NCI-H1930 (cell line): ENCODE measurements around the gene TMEM231.
"Not testable (repeated sequence)": the region's sequence is repeated elsewhere in the genome, so short reads cannot be mapped to it uniquely, and the experiment has no call there.

ENCODE experiments used
- DNase-seq, 2 experiments: peaks; one replicate each; lab custom pipeline; 2025; lab: John Stamatoyannopoulos, UW

Gene TMEM231

GRCh38 chr16:75566758-75567255, 10.8 kb upstream of the TMEM231 start:
- DNase-seq, result no peak

- DNase-seq, result peak; percentile 31 to 77
Measured at GRCh38 chr16:75566040-75566757, 10.1 kb upstream of the TMEM231 start, which contains the start of gene GABARAPL2. Gene GABARAPL2 (plus strand): TSS chr16:75566379. CDS start chr16:75566487, 108 bp downstream.

- no peak for DNase-seq
Measured at GRCh38 chr16:75565640-75566039, 9.6 kb upstream of the TMEM231 start.

GRCh38 chr16:75559564-75560372, 3.7 kb upstream of the TMEM231 start:
- DNase-seq, result no peak

GRCh38 chr16:75558846-75559401, 2.9 kb upstream of the TMEM231 start:
- DNase-seq, result no peak

- no peak for DNase-seq
Measured at GRCh38 chr16:75556431-75556950, 439 bp upstream of the TMEM231 start.

DNA sequence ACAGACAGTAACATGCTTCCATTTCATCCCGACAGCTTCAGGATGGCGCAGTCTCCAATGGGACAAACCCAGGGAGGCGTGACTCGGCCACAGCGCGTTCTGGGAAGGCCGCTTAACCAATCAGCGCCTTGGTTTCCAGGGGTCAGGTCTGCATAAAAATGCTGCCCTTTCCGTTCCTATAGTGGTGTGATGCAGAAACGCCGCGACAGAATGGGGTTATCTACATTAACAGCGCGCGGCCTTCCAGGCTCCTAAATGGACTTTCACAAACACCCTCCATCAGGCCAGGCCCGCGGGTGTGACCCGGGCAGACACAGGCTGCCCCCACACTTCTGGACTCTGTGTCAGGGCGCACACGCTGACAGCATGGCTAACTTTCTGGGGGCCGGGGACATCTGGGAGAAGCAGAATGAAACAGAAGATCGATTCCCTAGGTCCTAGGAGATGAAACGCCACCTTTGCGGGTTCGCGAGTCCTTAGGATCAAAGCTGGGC, 792 bp downstream of the TMEM231 start:
- DNase-seq, result peak; percentile 66 to 73

- no peak for DNase-seq
Measured at GRCh38 chr16:75552951-75553350, 3.1 kb downstream of the TMEM231 start.

DNA sequence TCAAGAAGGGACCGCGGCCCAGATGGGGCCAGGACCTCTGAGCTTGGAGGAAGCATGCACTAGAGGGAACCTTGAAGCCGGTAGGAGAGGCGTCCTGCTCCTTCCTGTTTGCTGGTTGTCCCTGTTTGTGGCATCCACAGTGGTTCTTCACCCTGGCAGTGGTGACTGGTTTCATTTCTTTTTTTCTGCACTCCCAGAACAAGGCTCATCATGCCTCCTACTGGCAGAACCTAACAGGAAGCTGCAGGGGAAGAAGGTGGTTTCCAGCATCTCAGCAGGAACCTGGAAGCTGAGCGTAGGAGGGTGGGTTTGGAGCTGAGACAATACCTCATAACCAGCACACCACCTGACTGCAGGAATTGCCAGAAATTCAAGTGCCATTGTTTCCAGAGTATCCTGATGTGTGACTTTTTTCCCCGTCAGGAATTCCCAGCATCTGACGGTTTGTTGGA, 5.8 kb downstream of the TMEM231 start:
- no peak for DNase-seq

DNA sequence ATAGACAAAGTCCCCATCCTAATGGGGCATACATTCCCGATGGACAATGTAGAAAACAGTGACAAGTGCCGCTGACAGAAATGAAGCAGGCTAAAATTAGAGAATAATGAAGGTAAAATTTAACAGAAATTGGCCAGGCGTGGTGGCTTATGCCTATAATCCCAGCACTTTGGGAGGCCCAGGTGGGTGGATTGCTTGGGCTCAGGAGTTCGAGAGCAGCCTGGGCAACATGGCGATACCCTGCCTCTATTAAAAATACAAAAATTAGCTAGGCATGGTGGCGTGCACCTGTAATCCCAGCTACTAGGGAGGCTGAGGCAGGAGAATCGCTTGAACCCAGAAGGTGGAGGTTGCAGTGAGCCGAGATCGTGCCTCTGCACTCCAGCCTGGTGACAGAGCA, 7.6 kb downstream of the TMEM231 start:
- not testable (repeated sequence) for DNase-seq

DNA sequence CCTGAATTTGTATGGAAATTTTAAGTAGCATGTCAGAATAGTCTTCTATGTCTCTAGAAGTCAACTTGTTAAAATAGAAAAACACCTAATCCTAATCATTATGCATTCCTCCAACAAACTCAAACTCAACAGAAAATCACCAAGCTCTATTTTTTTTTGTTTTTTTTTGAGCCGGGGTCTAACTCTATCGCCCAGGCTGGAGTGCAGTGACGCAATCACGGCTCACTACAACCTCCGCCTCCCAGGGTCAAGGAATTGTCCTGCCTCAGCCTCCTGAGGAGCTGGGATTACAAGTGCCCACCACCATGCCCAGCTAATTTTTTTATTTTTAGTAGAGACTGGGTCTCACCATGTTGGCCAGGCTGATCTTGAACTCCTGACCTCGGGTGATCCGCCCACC, 9.8 kb downstream of the TMEM231 start:
- no peak for DNase-seq

- DNase-seq, result not testable (repeated sequence)
Measured at GRCh38 chr16:75545879-75546278, 10.2 kb downstream of the TMEM231 start.

- not testable (repeated sequence) for DNase-seq
Measured at GRCh38 chr16:75542462-75542861, 13.6 kb downstream of the TMEM231 start.

DNA sequence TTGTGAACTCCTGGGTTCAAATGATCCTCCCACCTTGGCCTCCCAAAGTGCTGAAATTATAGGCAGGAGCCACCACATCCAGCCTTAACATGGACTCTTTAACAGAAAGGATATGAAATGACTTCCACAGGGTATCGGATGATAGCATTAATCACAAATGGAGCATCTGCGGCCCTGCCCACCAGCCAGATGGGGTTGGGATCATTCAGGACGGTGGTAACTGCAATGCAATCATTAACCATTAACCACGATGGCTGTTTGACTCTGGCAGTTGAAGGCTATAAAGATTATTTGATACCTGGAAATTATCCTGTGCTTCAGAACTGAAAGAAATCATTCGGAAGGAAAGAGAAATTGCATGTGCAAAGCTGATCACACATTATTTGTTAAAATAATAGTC, 14.8 kb downstream of the TMEM231 start:
- no peak for DNase-seq

GRCh38 chr16:75538882-75539565, 17.0 kb downstream of the TMEM231 start:
- DNase-seq, result not testable (repeated sequence)

- no peak for DNase-seq
Measured at GRCh38 chr16:75537776-75538175, 18.3 kb downstream of the TMEM231 start.

- no peak for DNase-seq
Measured at GRCh38 chr16:75535901-75536300, 20.2 kb downstream of the TMEM231 start, which contains the start of gene CHST5. Gene CHST5 (minus strand): TSS chr16:75536108. CDS start chr16:75530384, 5,724 bp downstream.

DNA sequence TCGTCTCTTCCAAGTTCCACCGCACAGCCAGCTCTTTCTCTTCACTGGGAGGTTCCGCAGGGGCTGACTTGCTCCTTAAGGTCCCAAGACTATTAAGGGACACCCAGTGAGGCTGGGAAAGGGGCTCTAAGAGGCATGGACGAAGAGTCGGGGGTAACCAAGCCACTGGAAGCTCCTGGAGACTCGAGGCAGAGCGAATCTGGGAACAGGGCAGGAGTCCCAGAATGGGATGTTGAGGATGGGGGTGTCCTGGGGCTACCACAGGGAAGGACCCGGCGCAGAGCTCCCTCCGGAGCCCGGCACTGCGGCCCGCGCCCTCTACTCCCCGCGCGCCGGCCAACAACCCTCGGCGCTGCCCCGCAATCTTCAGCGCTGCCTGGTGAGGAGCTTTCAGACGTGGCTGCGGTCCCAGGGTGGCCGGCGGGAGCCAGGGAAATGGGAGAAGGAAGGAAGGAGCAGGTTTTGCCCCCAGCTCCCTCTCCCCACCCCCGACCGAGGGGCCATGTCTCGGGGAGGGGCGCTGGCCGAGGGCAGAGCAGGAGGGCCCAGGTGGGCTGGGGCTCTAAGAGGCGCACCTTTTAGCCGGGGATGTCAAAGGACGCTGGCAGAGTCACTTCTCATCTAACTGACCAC, 20.7 kb downstream of the TMEM231 start:
- DNase-seq, result no peak

GRCh38 chr16:75534560-75535205, 21.4 kb downstream of the TMEM231 start:
- no peak for DNase-seq

DNA sequence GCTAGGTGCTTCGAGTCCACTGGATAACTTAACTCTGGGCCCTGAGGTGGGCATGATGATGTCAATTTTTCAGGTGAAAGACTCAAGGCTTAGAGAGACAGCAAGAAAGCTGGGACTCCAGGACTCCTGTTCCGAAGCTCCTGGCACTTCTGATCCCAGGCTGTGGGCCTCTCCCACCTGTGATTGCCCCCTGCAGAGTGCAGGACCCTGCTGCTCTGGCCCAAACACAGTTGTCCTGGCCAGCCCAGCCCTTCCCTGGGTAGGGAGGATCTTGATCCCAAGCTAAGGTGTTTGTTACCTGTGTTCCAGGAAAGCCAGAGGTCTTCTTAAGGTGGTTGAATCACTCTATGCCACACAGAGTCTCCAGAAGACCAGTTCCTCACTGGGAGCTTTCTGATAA, 23.3 kb downstream of the TMEM231 start:
- DNase-seq, result no peak
